ENCODE results near the gene DLGAP1.

DLGAP1 gene

DNA sequence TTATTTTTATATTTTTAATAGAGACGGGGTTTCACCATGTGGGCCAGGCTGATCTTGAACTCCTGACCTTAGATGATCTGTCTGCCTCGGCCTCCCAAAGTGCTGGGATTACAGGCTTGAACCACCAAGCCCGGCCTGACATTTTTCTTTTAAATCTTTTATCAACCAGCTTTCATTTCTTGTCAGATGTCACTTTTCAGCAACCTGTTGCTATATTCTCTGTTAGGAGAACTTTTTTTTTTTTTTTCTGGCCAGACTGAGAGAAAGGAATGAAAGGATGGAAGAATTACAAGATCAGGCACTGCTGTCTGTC, 858.8 kb downstream of the DLGAP1 start:
- ATAC-seq, result no peak
- TF ChIP-seq ZNF8 (CRISPR knock-in tag; IDR thresholded peaks at IDR 0.05) (no peak), ARNTL (CRISPR knock-in tag; IDR thresholded peaks at IDR 0.05; ENCODE audit: borderline replicate concordance, low read depth) (no peak), ZFP30 (CRISPR knock-in tag; IDR thresholded peaks at IDR 0.05) (no peak), PPARA (CRISPR knock-in tag; IDR thresholded peaks at IDR 0.05; ENCODE audit: borderline replicate concordance) (no peak), OSR1 (CRISPR knock-in tag; IDR thresholded peaks at IDR 0.05) (no peak), ZNF565 (CRISPR knock-in tag; conservative IDR thresholded peaks at IDR 0.05; ENCODE audit: low read depth) (no peak), GLIS3 (CRISPR knock-in tag; IDR thresholded peaks at IDR 0.05) (no peak), ZNF70 (CRISPR knock-in tag; IDR thresholded peaks at IDR 0.05) (no peak)
- TF ChIP-seq, protein P1, sequence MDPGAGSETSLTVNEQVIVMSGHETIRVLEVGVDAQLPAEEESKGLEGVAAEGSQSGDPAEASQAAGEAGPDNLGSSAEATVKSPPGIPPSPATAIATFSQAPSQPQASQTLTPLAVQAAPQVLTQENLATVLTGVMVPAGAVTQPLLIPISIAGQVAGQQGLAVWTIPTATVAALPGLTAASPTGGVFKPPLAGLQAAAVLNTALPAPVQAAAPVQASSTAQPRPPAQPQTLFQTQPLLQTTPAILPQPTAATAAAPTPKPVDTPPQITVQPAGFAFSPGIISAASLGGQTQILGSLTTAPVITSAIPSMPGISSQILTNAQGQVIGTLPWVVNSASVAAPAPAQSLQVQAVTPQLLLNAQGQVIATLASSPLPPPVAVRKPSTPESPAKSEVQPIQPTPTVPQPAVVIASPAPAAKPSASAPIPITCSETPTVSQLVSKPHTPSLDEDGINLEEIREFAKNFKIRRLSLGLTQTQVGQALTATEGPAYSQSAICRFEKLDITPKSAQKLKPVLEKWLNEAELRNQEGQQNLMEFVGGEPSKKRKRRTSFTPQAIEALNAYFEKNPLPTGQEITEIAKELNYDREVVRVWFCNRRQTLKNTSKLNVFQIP (CRISPR knock-in tag; IDR thresholded peaks at IDR 0.05; ENCODE audit: borderline replicate concordance, low read depth), result no peak
- TF ChIP-seq, protein P2, sequence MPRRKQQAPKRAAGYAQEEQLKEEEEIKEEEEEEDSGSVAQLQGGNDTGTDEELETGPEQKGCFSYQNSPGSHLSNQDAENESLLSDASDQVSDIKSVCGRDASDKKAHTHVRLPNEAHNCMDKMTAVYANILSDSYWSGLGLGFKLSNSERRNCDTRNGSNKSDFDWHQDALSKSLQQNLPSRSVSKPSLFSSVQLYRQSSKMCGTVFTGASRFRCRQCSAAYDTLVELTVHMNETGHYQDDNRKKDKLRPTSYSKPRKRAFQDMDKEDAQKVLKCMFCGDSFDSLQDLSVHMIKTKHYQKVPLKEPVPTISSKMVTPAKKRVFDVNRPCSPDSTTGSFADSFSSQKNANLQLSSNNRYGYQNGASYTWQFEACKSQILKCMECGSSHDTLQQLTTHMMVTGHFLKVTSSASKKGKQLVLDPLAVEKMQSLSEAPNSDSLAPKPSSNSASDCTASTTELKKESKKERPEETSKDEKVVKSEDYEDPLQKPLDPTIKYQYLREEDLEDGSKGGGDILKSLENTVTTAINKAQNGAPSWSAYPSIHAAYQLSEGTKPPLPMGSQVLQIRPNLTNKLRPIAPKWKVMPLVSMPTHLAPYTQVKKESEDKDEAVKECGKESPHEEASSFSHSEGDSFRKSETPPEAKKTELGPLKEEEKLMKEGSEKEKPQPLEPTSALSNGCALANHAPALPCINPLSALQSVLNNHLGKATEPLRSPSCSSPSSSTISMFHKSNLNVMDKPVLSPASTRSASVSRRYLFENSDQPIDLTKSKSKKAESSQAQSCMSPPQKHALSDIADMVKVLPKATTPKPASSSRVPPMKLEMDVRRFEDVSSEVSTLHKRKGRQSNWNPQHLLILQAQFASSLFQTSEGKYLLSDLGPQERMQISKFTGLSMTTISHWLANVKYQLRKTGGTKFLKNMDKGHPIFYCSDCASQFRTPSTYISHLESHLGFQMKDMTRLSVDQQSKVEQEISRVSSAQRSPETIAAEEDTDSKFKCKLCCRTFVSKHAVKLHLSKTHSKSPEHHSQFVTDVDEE (CRISPR knock-in tag; IDR thresholded peaks at IDR 0.05), result no peak
- TF ChIP-seq, protein P3, sequence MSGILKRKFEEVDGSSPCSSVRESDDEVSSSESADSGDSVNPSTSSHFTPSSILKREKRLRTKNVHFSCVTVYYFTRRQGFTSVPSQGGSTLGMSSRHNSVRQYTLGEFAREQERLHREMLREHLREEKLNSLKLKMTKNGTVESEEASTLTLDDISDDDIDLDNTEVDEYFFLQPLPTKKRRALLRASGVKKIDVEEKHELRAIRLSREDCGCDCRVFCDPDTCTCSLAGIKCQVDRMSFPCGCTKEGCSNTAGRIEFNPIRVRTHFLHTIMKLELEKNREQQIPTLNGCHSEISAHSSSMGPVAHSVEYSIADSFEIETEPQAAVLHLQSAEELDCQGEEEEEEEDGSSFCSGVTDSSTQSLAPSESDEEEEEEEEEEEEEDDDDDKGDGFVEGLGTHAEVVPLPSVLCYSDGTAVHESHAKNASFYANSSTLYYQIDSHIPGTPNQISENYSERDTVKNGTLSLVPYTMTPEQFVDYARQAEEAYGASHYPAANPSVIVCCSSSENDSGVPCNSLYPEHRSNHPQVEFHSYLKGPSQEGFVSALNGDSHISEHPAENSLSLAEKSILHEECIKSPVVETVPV (CRISPR knock-in tag; IDR thresholded peaks at IDR 0.05), result no peak

DNA sequence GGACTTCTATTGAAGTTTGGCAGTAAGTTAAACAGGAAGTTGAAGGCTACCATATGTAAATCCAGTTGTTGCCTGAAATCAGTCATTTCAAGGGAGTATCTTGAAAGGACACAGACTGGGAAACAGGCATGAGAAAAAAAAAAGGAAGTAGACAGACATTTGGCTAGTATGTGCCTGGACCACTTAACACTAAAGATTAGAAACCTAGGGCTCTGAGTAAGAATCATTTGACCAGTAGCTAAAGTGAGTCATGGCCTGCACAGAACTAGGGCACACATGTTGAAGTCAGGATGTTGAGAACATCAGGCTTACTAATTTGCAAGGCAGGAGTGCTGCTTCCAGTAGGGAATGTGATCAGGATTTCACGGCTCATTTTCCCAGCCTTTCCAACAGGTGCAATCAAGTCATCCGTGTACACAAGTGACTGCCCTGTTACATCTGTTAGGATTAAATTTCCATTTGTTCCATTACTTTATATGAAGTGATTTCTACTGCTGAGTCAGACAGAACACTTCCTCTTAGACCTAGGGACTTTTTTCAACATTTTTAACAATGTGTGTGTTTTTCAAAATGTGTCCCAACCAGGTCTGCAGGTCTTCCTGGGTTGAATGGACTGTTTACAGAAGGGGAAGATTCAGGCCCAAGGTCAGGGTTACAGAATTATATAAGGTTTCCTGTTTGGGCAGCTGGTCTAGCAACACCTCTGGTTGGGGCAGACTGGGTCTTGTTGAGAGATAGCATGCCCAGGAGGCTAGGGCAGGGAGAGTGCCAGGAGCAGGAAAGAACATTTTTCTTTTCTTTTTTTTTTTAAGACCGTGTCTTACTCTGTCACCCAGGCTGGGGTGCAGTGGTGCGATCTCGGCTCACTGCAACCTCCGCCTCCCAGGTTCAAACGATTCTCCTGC, 859.5 kb downstream of the DLGAP1 start:
- peak; percentile 46 for ATAC-seq
- TF ChIP-seq CSDC2 (CRISPR knock-in tag; IDR thresholded peaks at IDR 0.05) (peak; percentile 59; the same call in 1 of the 2 replicates), ZFP3 (CRISPR knock-in tag; IDR thresholded peaks at IDR 0.05) (peak; percentile 62; the same call in 1 of the 2 replicates), ZNF8 (CRISPR knock-in tag; IDR thresholded peaks at IDR 0.05) (no peak), ISL1 (CRISPR knock-in tag; IDR thresholded peaks at IDR 0.05) (peak; percentile 34; the same call in 1 of the 2 replicates), GLIS3 (CRISPR knock-in tag; IDR thresholded peaks at IDR 0.05) (peak; percentile 80; the same call in 1 of the 2 replicates)
- TF ChIP-seq, protein P4, sequence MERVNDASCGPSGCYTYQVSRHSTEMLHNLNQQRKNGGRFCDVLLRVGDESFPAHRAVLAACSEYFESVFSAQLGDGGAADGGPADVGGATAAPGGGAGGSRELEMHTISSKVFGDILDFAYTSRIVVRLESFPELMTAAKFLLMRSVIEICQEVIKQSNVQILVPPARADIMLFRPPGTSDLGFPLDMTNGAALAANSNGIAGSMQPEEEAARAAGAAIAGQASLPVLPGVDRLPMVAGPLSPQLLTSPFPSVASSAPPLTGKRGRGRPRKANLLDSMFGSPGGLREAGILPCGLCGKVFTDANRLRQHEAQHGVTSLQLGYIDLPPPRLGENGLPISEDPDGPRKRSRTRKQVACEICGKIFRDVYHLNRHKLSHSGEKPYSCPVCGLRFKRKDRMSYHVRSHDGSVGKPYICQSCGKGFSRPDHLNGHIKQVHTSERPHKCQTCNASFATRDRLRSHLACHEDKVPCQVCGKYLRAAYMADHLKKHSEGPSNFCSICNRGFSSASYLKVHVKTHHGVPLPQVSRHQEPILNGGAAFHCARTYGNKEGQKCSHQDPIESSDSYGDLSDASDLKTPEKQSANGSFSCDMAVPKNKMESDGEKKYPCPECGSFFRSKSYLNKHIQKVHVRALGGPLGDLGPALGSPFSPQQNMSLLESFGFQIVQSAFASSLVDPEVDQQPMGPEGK (CRISPR knock-in tag; IDR thresholded peaks at IDR 0.05; ENCODE audit: borderline replicate concordance), result no peak

DNA sequence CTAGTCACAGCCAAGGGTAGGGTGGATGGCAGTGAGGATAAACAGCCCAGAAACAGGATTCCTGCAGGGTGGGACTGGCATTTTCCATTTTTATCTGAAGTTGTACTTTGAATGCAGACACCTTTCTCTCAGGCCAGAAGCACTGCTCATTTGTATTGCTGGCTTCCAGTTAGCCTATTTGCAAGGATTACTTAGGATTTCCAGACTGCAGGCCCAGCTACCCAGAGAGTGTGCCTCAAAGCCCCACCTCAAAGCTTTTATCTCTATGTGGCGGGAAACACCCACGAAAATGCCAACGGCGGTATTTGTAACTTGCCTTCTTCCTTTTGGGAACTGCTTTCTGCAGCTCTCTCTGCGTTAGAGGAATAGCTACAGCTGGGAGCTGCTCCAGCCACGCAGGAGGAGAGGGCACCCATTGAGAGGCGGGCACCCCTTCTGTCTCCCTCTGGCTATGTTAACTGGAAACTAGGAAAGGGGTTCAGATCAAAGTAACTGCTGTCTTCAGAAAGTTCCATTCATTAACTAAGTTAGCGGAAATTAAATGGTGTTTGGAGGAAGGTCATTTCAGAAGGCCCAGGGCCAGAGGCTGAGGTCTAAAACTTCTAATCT, 860.2 kb downstream of the DLGAP1 start:
- peak; percentile 20 for ATAC-seq
- TF ChIP-seq PPARA (CRISPR knock-in tag; IDR thresholded peaks at IDR 0.05; ENCODE audit: borderline replicate concordance) (no peak), OSR1 (CRISPR knock-in tag; IDR thresholded peaks at IDR 0.05) (no peak), ZFP30 (CRISPR knock-in tag; IDR thresholded peaks at IDR 0.05) (no peak), ESRRG (CRISPR knock-in tag; IDR thresholded peaks at IDR 0.05) (0 out of 2 replicates have a peak, but pooled peaks have one; percentile 20), ZNF565 (CRISPR knock-in tag; conservative IDR thresholded peaks at IDR 0.05; ENCODE audit: low read depth) (no peak), TOX (CRISPR knock-in tag; IDR thresholded peaks at IDR 0.05; ENCODE audit: borderline replicate concordance) (no peak), BACH2 (CRISPR knock-in tag; IDR thresholded peaks at IDR 0.05; ENCODE audit: borderline replicate concordance) (no peak), ZNF70 (CRISPR knock-in tag; IDR thresholded peaks at IDR 0.05) (no peak), ARNTL (CRISPR knock-in tag; IDR thresholded peaks at IDR 0.05; ENCODE audit: borderline replicate concordance, low read depth) (no peak), ZC3H10 (CRISPR knock-in tag; IDR thresholded peaks at IDR 0.05) (no peak), SNAI2 (CRISPR knock-in tag; IDR thresholded peaks at IDR 0.05) (no peak), CSDC2 (CRISPR knock-in tag; IDR thresholded peaks at IDR 0.05) (0 out of 2 replicates have a peak, but pooled peaks have one; percentile 31)
- TF ChIP-seq, protein P1 (CRISPR knock-in tag; IDR thresholded peaks at IDR 0.05; ENCODE audit: borderline replicate concordance, low read depth), result no peak
- TF ChIP-seq, protein P5, sequence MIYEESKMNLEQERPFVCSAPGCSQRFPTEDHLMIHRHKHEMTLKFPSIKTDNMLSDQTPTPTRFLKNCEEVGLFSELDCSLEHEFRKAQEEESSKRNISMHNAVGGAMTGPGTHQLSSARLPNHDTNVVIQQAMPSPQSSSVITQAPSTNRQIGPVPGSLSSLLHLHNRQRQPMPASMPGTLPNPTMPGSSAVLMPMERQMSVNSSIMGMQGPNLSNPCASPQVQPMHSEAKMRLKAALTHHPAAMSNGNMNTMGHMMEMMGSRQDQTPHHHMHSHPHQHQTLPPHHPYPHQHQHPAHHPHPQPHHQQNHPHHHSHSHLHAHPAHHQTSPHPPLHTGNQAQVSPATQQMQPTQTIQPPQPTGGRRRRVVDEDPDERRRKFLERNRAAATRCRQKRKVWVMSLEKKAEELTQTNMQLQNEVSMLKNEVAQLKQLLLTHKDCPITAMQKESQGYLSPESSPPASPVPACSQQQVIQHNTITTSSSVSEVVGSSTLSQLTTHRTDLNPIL (CRISPR knock-in tag; IDR thresholded peaks at IDR 0.05; ENCODE audit: low read depth), result peak; percentile 50; the same call in 1 of the 2 replicates
- TF ChIP-seq, protein P4 (CRISPR knock-in tag; IDR thresholded peaks at IDR 0.05; ENCODE audit: borderline replicate concordance), result no peak; the same call in 1 of the 2 replicates

Measured in SK-N-SH treated with all-trans-retinoic acid at 6 μM for 48 hours (cell line).